ENCODE results near the gene USP30.
"Not testable (repeated sequence)": the region's sequence is repeated elsewhere in the genome, so short reads cannot be mapped to it uniquely, and the experiment has no call there.

USP30 gene

GRCh38 chr12:109053382-109054123 is 1.2 kb downstream of the USP30 start:
- DNase-seq, result no peak

- not testable (repeated sequence) for DNase-seq
Observed at GRCh38 chr12:109054124-109054513, 1.7 kb downstream of the USP30 start.

- no peak for DNase-seq
Observed at GRCh38 chr12:109054520-109054919, 2.1 kb downstream of the USP30 start.

- DNase-seq, result no peak
Observed at GRCh38 chr12:109056891-109057290, 4.5 kb downstream of the USP30 start.

GRCh38 chr12:109057376-109057775 is 5.0 kb downstream of the USP30 start:
- no peak for DNase-seq

- no peak for DNase-seq
Observed at GRCh38 chr12:109058773-109059172, 6.4 kb downstream of the USP30 start.

GRCh38 chr12:109064143-109064542 is 11.8 kb downstream of the USP30 start:
- no peak for DNase-seq

GRCh38 chr12:109065154-109065852 is 12.9 kb downstream of the USP30 start:
- DNase-seq, result no peak

- no peak for DNase-seq
Observed at GRCh38 chr12:109065853-109066193, 13.4 kb downstream of the USP30 start.

GRCh38 chr12:109069307-109070271 is 17.2 kb downstream of the USP30 start:
- DNase-seq, result no peak

- no peak for DNase-seq
Observed at GRCh38 chr12:109074866-109075265, 22.5 kb downstream of the USP30 start.

- DNase-seq, result no peak
Observed at GRCh38 chr12:109082751-109083150, 30.4 kb downstream of the USP30 start.

GRCh38 chr12:109084425-109084824 is 32.0 kb downstream of the USP30 start:
- DNase-seq, result no peak

- no peak for DNase-seq
Observed at GRCh38 chr12:109085590-109085989, 33.2 kb downstream of the USP30 start.

- no peak for DNase-seq
Observed at GRCh38 chr12:109087250-109087649, 34.9 kb downstream of the USP30 start.

GRCh38 chr12:109088818-109089217 is 36.4 kb downstream of the USP30 start:
- DNase-seq, result no peak

- no peak for DNase-seq
Observed at GRCh38 chr12:109089683-109090082, 37.3 kb downstream of the USP30 start.

GRCh38 chr12:109092497-109093021 is 40.2 kb downstream of the USP30 start:
- DNase-seq, result no peak

GRCh38 chr12:109093022-109093918 is 40.9 kb downstream of the USP30 start, which contains the start of gene ALKBH2:
TSS of gene ALKBH2 (minus strand) at chr12:109093472. CDS start at chr12:109092786, 686 bp downstream.
- DNase-seq, result peak; percentile 91

GRCh38 chr12:109097140-109097434 is 44.7 kb downstream of the USP30 start:
- no peak for DNase-seq

- peak; percentile 96 for DNase-seq
Observed at GRCh38 chr12:109097435-109098182, 45.2 kb downstream of the USP30 start, which contains the start of gene UNG. TSS of gene UNG (plus strand) at chr12:109097597. CDS start at chr12:109097680, 83 bp downstream.

Data from effector CD8-positive, alpha-beta T cell (primary cell).